ENCODE data around the gene CCNE1. TPM values are rescaled to one million over a fixed set of nuclear protein-coding genes. Genes with fewer than 3 reads are reported as not detected.
"Not testable (repeated sequence)": the region's sequence is repeated elsewhere in the genome, so short reads cannot be mapped to it uniquely, and the experiment has no call there.

The CCNE1 gene
- total RNA-seq, 4 donors from 2014 or later = 1.8 to 5.9 (median 2.2) TPM

DNA sequence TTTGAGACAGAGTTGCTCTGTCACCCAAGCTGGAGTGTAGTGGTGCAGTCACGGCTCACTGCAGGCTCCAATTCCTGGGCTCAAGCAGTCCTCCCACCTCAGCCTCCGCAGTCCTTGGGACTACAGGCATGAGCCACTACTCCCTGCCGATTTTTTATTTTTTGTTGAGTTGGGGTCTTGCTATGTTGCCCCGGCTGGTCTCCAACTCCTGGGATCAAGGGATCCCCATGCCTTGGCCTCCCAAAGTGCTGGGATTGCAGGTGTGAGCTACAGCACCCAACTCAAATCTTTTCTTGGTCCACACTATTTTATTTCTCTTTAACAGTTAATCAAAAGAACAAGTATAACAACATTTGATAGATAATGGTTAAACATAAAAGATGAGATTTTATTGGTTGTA is 7.5 kb downstream of the CCNE1 start:
- Histone ChIP-seq H3K27me3 (no peaks in the 10 kb centered on the region), H3K4me3 (no peak overlapping the region), H3K4me1 (no peaks in the 10 kb centered on the region), H3K27ac (no peak overlapping the region), H3K36me3 (no peaks in the 10 kb centered on the region), H3K9me3 (no peaks in the 10 kb centered on the region)
- no peak for TF ChIP-seq POLR2A (IDR thresholded peaks at IDR 0.05)
- TF ChIP-seq, protein P1, sequence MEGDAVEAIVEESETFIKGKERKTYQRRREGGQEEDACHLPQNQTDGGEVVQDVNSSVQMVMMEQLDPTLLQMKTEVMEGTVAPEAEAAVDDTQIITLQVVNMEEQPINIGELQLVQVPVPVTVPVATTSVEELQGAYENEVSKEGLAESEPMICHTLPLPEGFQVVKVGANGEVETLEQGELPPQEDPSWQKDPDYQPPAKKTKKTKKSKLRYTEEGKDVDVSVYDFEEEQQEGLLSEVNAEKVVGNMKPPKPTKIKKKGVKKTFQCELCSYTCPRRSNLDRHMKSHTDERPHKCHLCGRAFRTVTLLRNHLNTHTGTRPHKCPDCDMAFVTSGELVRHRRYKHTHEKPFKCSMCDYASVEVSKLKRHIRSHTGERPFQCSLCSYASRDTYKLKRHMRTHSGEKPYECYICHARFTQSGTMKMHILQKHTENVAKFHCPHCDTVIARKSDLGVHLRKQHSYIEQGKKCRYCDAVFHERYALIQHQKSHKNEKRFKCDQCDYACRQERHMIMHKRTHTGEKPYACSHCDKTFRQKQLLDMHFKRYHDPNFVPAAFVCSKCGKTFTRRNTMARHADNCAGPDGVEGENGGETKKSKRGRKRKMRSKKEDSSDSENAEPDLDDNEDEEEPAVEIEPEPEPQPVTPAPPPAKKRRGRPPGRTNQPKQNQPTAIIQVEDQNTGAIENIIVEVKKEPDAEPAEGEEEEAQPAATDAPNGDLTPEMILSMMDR (IDR thresholded peaks at IDR 0.05) = no peak
- DNase-seq = no peak

DNA sequence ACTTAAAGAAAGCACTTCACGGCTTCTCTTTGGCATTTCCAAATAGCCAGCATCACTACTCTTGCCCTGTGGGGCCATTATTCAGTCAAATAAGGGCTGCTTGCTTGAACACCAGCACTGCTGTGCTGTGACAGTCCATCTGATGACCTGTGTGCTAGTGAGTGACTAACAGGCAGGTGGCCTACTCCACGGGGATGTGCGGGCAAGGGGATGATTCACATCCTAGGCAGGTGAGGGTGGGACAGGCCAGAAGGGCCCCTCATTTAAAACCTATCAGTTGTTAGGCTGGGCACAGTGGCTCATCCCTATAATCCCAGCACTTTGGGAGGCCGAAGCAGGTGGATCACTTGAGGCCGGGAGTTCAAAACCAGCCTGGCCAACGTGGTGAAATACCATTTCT is 8.2 kb downstream of the CCNE1 start:
- H3K36me3 ChIP-seq = no peaks in the 10 kb centered on the region
- H3K27ac ChIP-seq = no peak overlapping the region
- H3K9me3 ChIP-seq = no peaks in the 10 kb centered on the region
- H3K4me3 ChIP-seq = no peak overlapping the region
- H3K27me3 ChIP-seq = no peaks in the 10 kb centered on the region
- DNase-seq = no peak
- TF ChIP-seq, protein P1 (IDR thresholded peaks at IDR 0.05) = no peak
- TF ChIP-seq POLR2A (IDR thresholded peaks at IDR 0.05) = no peak
- no peaks in the 10 kb centered on the region for H3K4me1 ChIP-seq

DNA sequence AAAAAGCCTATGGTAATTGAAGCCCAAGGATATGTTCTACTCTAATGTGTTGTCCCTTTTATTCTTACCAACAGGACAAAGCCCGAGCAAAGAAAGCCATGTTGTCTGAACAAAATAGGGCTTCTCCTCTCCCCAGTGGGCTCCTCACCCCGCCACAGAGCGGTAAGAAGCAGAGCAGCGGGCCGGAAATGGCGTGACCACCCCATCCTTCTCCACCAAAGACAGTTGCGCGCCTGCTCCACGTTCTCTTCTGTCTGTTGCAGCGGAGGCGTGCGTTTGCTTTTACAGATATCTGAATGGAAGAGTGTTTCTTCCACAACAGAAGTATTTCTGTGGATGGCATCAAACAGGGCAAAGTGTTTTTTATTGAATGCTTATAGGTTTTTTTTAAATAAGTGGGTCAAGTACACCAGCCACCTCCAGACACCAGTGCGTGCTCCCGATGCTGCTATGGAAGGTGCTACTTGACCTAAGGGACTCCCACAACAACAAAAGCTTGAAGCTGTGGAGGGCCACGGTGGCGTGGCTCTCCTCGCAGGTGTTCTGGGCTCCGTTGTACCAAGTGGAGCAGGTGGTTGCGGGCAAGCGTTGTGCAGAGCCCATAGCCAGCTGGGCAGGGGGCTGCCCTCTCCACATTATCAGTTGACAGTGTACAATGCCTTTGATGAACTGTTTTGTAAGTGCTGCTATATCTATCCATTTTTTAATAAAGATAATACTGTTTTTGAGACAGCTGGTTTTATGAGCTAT is 12.0 kb downstream of the CCNE1 start:
- Histone ChIP-seq H3K27me3 (no peaks in the 10 kb centered on the region), H3K9me3 (no peaks in the 10 kb centered on the region), H3K4me3 (no peak overlapping the region), H3K27ac (no peak overlapping the region), H3K4me1 (no peaks in the 10 kb centered on the region), H3K36me3 (no peaks in the 10 kb centered on the region)
- no peak for DNase-seq
- TF ChIP-seq, protein P1 (IDR thresholded peaks at IDR 0.05) = no peak
- no peak for TF ChIP-seq POLR2A (IDR thresholded peaks at IDR 0.05)

DNA sequence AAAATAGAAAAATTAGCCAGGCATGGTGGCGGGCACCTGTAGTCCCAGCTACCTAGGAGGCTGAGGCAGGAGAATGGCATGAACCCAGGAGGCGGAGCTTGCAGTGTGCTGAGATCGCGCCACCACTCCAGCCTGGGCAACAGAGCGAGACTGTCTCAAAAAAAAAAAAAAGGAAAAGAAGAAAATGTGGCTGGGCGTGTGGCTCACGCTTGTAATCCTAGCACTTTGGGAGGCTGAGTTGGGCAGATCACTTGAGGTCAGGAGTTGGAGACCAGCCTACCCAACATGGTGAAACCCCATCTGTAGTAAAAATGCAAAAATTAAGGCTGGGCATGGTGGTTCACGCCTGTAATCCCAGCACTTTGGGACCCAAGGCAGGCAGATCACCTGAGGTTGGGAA is 13.5 kb downstream of the CCNE1 start:
- H3K4me1 ChIP-seq, DNase-seq, H3K36me3 ChIP-seq: not testable (repeated sequence)

DNA sequence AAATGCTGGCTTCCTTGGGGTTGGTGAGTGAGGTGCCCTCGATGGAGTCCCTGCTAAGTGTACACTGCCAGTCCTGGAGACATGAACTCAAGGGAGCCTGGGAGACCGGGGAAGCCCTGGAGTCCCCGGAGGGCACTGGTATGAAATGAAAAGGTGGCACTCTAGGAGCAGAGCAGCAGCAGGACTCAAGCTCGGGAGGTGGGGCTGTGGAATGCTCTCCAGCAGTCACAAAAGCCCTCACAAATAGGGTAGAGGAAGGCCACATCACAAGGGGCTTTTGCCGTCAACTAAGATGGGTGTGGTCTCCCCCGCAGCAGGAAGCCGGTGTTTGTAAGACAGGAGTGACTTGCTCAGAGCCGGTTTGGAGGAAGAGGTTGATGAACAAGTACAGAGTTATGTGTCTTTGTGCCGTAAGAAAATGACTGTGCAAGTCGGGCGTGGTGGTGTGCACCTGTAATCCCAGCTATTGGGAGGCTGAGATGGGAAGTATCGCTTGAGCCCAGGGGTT is 19.3 kb downstream of the CCNE1 start:
- TF ChIP-seq, protein P1 (IDR thresholded peaks at IDR 0.05) = no peak
- TF ChIP-seq POLR2A (IDR thresholded peaks at IDR 0.05) = no peak
- H3K4me1 ChIP-seq = no peaks in the 10 kb centered on the region
- peak in 1 of 3 donors; percentile 52 for DNase-seq

More for the DNA sequence above, 13.5 kb downstream of the CCNE1 start:
- H3K9me3 ChIP-seq, H3K27ac ChIP-seq, H3K27me3 ChIP-seq, H3K4me3 ChIP-seq: not testable (repeated sequence)

DNA sequence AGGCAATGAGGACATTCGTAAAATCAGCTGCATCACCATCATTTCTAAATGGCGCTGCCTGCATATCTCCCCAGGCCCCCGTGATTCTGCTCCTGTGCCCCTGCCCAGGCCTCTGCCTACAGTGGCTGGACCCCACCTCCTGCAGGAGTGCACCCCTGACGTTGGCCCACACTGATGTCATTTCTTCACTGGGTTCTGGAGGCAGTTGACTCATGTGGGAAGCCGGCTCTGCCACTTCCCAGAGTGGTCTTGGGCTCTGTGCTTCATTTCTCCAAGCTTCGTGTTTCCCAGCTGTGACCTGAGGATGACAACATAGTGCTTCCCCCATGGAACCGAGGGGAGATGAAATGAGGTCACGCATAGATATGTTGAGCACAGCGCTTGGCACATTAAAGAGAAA is 19.9 kb downstream of the CCNE1 start:
- H3K4me3 ChIP-seq = no peak overlapping the region
- DNase-seq = no peak
- no peaks in the 10 kb centered on the region for H3K36me3 ChIP-seq
- no peak for TF ChIP-seq POLR2A (IDR thresholded peaks at IDR 0.05)
- TF ChIP-seq, protein P1 (IDR thresholded peaks at IDR 0.05) = no peak
- H3K9me3 ChIP-seq = no peaks in the 10 kb centered on the region
- no peaks in the 10 kb centered on the region for H3K27me3 ChIP-seq
- H3K4me1 ChIP-seq = no peaks in the 10 kb centered on the region
- H3K27ac ChIP-seq = no peak overlapping the region

More for the DNA sequence above, 19.3 kb downstream of the CCNE1 start:
- no peaks in the 10 kb centered on the region for H3K36me3 ChIP-seq
- no peaks in the 10 kb centered on the region for H3K9me3 ChIP-seq
- no peaks in the 10 kb centered on the region for H3K27me3 ChIP-seq
- no peak overlapping the region for H3K27ac ChIP-seq
- H3K4me3 ChIP-seq = no peak overlapping the region

Measured in Peyer's patch (tissue), 4 donors.